Thyroid gland (tissue), 4 donors: ENCODE measurements around the gene DAP3.

Experiments
- CTCF ChIP-seq, 6 experiments: fragments of 200-600 bp in 3 of 6; fragments of 450-650 bp in 3 of 6; sonication (generic) in 3 of 6; IDR thresholded peaks; one replicate each; pipeline ENCODE4 v1.5.1; 2016 to 2019; ENCODE audit warnings: antibody characterized with exemption in 6 of 6, mild to moderate bottlenecking in 2 of 6, inconsistent platforms in 1 of 6, moderate library complexity in 1 of 6
- POLR2A ChIP-seq, 2 donors: fragments of 450-650 bp; IDR thresholded peaks; one replicate each; pipeline ENCODE4 v1.6.1; 2017; ENCODE audit warnings: antibody characterized with exemption in 2 of 2, mild to moderate bottlenecking in 2 of 2, moderate library complexity in 1 of 2

GRCh38 chr1:155640367-155640766, 48.5 kb upstream of the DAP3 start:
- no peak for TF ChIP-seq CTCF (IDR thresholded peaks at IDR 0.05)
- TF ChIP-seq POLR2A (IDR thresholded peaks at IDR 0.05), result no peak
